Motor neuron (in vitro differentiated cells): ENCODE results near the gene RAB1A. TPM values are rescaled to one million over a fixed set of nuclear protein-coding genes. Genes with fewer than 3 reads are reported as not detected.
A peak's percentile ranks its signal among the peaks of the same experiment; 100 is the strongest.

Experiments used
- ATAC-seq, 8 experiments: fragments of 200-7000 bp; cut with Tn5 transposase; replicated peaks in 6 of 8; 2 replicates each; pipeline ENCODE4 v1.8.0; 2021; ENCODE audit warnings: mild to moderate bottlenecking in 8 of 8, moderate library complexity in 8 of 8
- H3K27ac ChIP-seq, 2 donors: fragments of 250-450 bp; sonication (Bioruptor Pico); 2 replicates each; pipeline ENCODE4 v1.9.0; 2021; ENCODE audit warnings: antibody characterized with exemption in 2 of 2, mild to moderate bottlenecking in 2 of 2, moderate library complexity in 1 of 2
- H3K4me1 ChIP-seq, 2 donors: fragments of 250-450 bp; sonication (Bioruptor Pico); replicated peaks in 1 of 2; 2 replicates each; pipeline ENCODE4 v1.6.1; 2021; ENCODE audit warnings: antibody characterized with exemption in 2 of 2, mild to moderate bottlenecking in 2 of 2, moderate library complexity in 1 of 2
- H3K4me3 ChIP-seq, 5 donors: fragments of 250-450 bp; sonication (Bioruptor Pico); 2 replicates each; pipeline ENCODE4 v1.9.0; 2021; ENCODE audit warnings: antibody characterized with exemption in 5 of 5, mild to moderate bottlenecking in 5 of 5, moderate library complexity in 4 of 5
- WGBS, 10 experiments: fragments of 450-650 bp; shearing (Covaris generic); methylation state at CpG; one replicate each; pipeline ENCODE4 v1.0.0; 2022; 5-methylcytosine and 5-hydroxymethylcytosine counted together
- in situ Hi-C, 9 experiments: fragments of 400-800 bp; cut with MboI; loops; one replicate each; pipeline ENCODE4 v1.15.0; 2021; ENCODE audit warnings: low sequenced_read_pairs in 9 of 9, low pct_unique_long_range_greater_than_20kb in 2 of 9; ENCODE audit not compliant: unreplicated experiment in 9 of 9
- total RNA-seq, 8 experiments: library from RNA; unstranded; fragments of 300-600 nt; gene quantifications; 2 replicates each; pipeline versions ENCODE4 v1.2.3 to v1.2.4, GENCODE V29; 2022

The RAB1A gene
- total RNA-seq, 8 experiments from 2014 or later = 91.5 to 147 (median 107) TPM

DNA sequence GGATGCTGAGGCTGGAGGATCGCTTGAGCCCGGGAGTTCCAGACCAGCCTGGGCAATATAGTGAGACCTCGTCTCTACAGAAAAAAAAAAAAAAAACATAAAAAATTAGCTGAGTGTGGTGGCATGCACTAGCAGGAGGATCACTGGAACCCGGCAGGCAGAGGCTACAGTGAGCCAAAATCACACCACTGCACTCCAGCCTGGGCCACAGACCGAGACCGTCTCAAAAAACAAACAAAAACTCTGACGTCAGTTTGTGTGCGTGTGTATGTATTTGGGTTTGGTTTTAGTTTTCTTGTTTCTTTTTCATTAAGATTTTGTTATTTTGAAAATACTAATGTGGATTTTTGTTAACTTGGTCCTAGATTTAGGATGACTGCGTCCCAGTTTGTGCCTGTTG lies 54.7 kb downstream of the RAB1A start:
- Histone ChIP-seq H3K4me3 (no peak overlapping the region), H3K4me1 (no peaks in the 10 kb centered on the region), H3K27ac (no peak overlapping the region)
- no peak for ATAC-seq
- WGBS, 10 experiments = 76 to 97% (median 91%) methylated on average over 3 to 9 of the region's 9 CpGs
- in situ Hi-C loops = no loop called here

DNA sequence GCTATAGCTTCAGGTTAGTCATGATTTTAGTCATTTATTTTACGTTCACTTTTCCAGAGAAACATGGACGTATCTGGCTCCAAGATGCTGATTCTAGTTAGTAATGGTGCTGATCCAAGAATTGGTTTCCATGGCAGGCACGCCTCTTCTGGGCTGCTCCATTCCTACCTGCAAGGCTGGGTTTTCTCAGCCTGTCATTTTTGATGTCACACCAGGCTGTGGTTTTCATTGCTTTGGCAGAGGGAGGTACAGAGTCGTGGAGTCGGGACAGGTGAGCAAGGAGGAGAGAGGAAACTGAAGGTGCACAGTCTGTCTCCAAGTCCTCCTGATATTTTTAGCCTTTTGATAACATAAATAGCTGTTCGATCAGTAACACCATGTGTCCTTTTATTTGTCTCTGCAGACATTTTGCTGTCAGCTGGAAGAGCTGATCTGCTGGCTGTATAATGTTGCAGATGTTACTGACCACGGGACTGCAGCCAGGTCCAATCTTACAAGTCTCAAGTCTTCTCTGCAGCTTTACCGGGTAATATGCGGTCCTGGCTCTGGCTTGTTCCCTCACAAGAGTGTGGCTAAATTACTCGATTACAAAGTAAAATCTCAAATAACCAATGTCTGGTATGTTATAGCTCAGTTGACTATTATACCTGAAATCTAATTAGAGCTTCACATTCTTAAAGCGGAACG lies 55.9 kb downstream of the RAB1A start:
- WGBS, 10 experiments = 13 to 100% (median 97%) methylated on average over 1 to 11 of the region's 12 CpGs
- Histone ChIP-seq H3K4me1 (no peaks in the 10 kb centered on the region), H3K4me3 (no peak overlapping the region), H3K27ac (no peak overlapping the region)
- ATAC-seq = no peak
- in situ Hi-C loops = no loop called here

DNA sequence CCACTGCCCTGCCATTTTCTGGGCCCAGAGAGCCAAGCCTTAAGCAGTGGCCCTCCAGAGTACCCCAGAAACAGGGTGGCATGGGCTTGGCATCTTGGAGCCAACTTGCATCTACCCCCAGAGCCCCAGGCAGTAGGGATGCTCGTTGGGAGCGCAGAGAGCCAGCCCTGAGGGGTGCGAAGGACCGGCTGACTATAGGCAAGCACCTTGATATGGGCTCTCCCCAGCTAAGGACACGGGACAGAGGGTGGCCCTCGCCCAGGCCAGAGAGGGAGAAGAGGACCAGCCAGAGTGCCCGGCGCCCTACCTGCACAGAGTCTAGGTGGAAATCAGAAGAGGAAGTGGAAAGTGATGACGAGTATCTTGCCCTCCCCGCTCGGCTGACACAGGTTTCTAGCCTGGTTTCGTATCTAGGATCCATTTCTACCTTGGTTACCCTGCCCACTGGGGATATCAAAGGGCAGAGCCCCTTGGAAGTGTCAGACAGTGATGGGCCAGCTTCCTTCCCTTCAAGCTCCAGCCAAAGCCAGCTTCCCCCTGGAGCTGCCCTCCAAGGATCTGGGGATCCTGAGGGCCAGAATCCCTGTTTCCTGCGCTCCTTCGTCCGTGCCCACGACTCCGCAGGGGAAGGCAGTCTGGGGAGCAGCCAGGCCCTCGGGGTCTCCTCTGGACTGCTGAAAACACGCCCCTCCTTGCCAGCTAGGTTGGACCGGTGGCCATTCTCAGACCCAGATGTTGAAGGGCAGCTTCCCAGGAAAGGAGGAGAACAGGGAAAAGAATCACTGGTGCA lies 57.5 kb downstream of the RAB1A start:
- Histone ChIP-seq H3K4me1 (no peaks in the 10 kb centered on the region), H3K27ac (no peak overlapping the region), H3K4me3 (no peak overlapping the region)
- in situ Hi-C loops = no loop called here
- 50 to 100% (median 94%) methylated on average over 1 to 8 of the region's 20 CpGs; no CpG with 5 or more reads in 3 of the 10 experiments for WGBS, 10 experiments
- peak in 1 of 8 experiments; percentile 7 for ATAC-seq

DNA sequence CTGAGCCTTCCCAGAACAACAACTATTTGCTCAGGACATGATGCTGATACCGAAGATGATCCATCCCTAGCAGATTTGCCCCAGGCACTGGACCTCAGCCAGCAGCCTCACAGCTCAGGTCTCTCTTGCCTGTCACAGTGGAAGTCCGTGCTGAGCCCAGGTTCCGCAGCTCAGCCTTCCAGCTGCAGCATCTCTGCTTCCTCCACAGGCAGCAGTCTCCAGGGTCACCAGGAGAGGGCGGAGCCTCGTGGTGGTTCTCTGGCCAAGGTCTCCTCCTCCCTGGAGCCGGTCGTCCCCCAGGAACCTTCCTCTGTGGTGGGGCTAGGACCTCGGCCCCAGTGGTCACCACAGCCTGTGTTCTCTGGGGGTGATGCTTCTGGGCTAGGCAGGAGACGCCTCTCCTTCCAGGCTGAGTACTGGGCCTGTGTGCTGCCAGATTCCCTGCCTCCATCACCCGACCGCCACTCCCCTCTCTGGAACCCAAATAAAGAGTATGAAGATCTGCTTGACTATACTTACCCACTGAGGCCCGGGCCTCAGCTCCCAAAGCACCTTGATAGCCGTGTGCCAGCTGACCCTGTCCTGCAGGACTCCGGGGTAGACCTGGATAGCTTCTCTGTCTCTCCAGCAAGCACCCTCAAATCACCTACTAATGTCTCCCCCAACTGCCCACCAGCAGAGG lies 58.3 kb downstream of the RAB1A start:
- 20 to 100% (median 60%) methylated on average over 1 to 6 of the region's 14 CpGs; no CpG with 5 or more reads in 5 of the 10 experiments for WGBS, 10 experiments
- Histone ChIP-seq H3K27ac (no peak overlapping the region), H3K4me3 (no peak overlapping the region), H3K4me1 (no peaks in the 10 kb centered on the region)
- ATAC-seq = peak in 7 of 8 experiments; percentile 6 to 49 (median 14)
- in situ Hi-C loops = no loop called here

DNA sequence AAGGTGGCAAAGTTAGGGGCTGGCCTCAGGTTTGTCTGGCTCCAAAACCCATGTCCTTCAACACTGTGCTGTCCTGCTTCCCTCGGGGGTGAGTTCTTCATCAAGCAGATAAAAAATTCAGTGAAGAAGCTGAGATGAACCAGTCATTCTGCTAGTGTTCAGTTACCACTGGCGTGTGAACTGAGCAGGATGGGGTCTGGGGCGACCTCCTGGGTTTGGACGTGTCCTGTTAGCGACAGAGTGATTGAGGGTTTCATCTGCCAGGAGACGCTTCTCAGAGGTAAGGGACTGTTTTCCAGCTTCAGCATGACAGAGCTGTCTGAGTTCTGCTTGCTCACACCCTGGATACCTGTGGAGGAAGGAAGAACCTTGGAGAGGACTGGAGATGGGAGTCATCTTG lies 59.0 kb downstream of the RAB1A start:
- in situ Hi-C loops = no loop called here
- H3K27ac ChIP-seq = no peak overlapping the region
- no peak for ATAC-seq
- H3K4me1 ChIP-seq = no peaks in the 10 kb centered on the region
- WGBS, 10 experiments = 40 to 100% (median 90%) methylated on average over 1 to 5 of the region's 6 CpGs; no CpG with 5 or more reads in 5 of the 10 experiments
- H3K4me3 ChIP-seq = no peak overlapping the region

GRCh38 chr2:65070172-65070830 lies 59.6 kb downstream of the RAB1A start:
- in situ Hi-C loops = no loop called here
- Histone ChIP-seq H3K4me1 (no peaks in the 10 kb centered on the region), H3K4me3 (no peak overlapping the region), H3K27ac (no peak overlapping the region)
- ATAC-seq = peak; percentile 28 to 52 (median 40)
- 0 to 94% (median 65%) methylated on average over 1 to 5 of the region's 8 CpGs; no CpG with 5 or more reads in 2 of the 10 experiments for WGBS, 10 experiments

- Histone ChIP-seq H3K4me3 (no peak overlapping the region), H3K4me1 (peaks cover 0 to 4% of the 10 kb centered on the region in 2 donors), H3K27ac (no peak overlapping the region)
- 89 to 100% (median 91%) methylated on average over 2 to 5 of the region's 6 CpGs; no CpG with 5 or more reads in 5 of the 10 experiments for whole genome bisulfite sequencing, 10 experiments
- no peak for ATAC-seq
- in situ Hi-C loops = no loop called here
Measured at GRCh38 chr2:65069439-65069824, 60.5 kb downstream of the RAB1A start.

GRCh38 chr2:65067806-65068553 lies 61.9 kb downstream of the RAB1A start:
- H3K4me3 ChIP-seq = no peak overlapping the region
- H3K27ac ChIP-seq = no peak overlapping the region
- no peak for ATAC-seq
- in situ Hi-C loops = no loop called here
- 0 to 100% (median 93%) methylated on average over 1 to 11 of the region's 14 CpGs; no CpG with 5 or more reads in 1 of the 10 experiments for WGBS, 10 experiments
- peaks cover 0 to 4% of the 10 kb centered on the region in 2 donors for H3K4me1 ChIP-seq

DNA sequence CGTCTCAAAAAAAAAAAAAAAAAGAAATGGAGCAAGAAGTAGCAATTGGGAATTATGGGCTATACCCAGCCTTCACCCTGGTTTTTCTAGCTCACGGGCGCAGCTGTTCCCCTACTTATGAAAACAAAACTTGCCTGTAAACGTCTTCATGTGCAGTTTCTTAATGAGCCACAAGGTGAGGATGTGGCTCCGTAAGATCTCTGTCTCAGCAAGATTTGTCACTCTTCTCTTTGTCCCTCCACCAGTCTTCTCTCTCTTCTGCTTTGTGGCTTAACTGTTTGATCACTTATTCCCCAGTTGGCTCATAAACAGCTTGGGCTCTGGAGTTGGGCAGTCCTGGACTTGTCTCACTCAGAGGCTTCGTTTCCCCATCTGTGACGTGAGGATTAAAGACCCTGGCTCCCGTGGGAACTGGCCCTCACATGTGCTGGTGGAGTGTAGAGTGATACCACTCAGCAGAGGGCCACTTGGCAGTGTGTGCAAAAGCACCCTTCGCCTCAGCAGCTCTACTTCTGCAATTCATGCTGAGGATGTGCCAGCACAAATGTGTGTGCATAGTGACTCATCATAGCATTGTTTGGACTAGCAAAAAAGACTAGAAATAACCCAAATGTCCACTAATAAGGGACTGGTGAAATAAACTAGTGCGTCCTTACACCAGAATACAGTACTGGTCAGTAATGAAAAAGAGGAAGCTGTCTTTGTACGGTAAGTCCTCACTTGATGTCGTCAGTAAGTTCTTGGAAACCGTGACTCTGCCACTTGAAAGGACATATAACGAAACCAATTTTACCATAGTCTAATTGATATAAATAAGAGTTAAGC lies 65.0 kb downstream of the RAB1A start:
- ATAC-seq = peak; percentile 63 to 87 (median 76)
- H3K4me3 ChIP-seq = no peak overlapping the region

DNA sequence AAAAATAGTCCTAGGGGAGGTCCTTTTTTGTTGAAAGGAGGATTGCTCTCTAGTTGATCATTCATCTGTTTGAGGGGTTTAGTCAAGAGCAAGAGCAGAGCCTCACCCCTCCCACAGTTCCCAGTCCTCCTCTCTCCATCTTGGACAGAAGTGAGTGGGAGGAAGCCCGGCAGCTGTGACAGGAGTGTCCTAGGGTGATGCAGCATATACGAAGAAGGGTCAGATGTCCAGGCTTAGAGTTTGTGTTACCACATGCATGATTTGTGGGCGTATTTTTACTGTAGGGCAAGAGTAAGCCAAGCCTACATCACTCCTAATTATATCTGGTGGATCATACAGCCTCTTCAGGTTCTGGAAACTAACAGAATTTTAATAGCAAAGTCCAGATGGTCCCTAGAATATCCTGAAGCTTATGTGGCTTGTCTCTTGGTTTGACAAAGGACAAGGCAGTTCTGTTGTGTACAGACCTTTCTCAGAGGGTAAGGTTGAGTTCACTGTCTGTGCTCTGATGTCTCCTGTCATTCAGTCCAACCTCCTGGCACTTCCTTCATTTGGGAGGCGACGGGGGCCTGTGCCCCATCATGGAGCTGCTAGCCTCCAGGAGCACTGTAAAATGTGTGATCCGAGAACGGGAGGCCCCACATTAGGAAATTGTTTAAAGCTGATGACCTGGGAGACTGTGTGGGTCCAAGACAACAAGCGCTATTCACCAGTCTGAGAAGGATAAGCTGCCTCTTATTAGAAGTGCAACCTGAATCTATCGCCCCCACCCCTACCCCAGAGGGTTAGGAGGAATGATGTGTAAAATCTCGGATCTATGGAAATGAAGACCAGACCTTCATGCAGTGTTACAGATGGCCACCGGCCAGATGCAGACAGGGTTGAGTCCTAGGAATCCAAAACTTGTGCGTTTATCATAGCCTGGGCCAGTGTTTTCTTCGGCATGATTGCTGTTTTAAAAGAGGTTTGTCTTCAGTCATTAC lies 66.8 kb downstream of the RAB1A start:
- in situ Hi-C loops = no loop called here
- ATAC-seq = peak in 5 of 8 experiments; percentile 8 to 66 (median 27)
- WGBS, 10 experiments = 12 to 100% (median 87%) methylated on average over 1 to 10 of the region's 13 CpGs; no CpG with 5 or more reads in 1 of the 10 experiments
- H3K4me3 ChIP-seq = no peak overlapping the region
- no peak overlapping the region for H3K27ac ChIP-seq
- peaks cover 4 to 7% of the 10 kb centered on the region in 2 donors for H3K4me1 ChIP-seq

More for the DNA sequence above, 65.0 kb downstream of the RAB1A start:
- H3K4me1 ChIP-seq = peaks cover 0 to 4% of the 10 kb centered on the region in 2 donors
- 20 to 100% (median 78%) methylated on average over 2 to 12 of the region's 14 CpGs for WGBS, 10 experiments
- in situ Hi-C loops = no loop called here
- H3K27ac ChIP-seq = no peak overlapping the region

- ATAC-seq = no peak
Measured at GRCh38 chr2:65061910-65062339, 68.0 kb downstream of the RAB1A start.

More at GRCh38 chr2:65061910-65062339, 68.0 kb downstream of the RAB1A start:
- whole genome bisulfite sequencing, 10 experiments = 80 to 100% (median 100%) methylated on average over 1 to 4 of the region's 8 CpGs; no CpG with 5 or more reads in 5 of the 10 experiments
- Histone ChIP-seq H3K4me1 (peaks cover 9 to 15% of the 10 kb centered on the region in 2 donors), H3K27ac (no peak overlapping the region), H3K4me3 (no peak overlapping the region)
- in situ Hi-C loops = no loop called here
